Measurements from ENCODE around the gene TCF4. TPM values are rescaled to one million over a fixed set of nuclear protein-coding genes. Genes with fewer than 3 reads are reported as not detected.

The TCF4 gene
- total RNA-seq, 4 donors from 2014 or later = 60.9 to 98.4 (median 83.4) TPM

- TF ChIP-seq, protein P1, sequence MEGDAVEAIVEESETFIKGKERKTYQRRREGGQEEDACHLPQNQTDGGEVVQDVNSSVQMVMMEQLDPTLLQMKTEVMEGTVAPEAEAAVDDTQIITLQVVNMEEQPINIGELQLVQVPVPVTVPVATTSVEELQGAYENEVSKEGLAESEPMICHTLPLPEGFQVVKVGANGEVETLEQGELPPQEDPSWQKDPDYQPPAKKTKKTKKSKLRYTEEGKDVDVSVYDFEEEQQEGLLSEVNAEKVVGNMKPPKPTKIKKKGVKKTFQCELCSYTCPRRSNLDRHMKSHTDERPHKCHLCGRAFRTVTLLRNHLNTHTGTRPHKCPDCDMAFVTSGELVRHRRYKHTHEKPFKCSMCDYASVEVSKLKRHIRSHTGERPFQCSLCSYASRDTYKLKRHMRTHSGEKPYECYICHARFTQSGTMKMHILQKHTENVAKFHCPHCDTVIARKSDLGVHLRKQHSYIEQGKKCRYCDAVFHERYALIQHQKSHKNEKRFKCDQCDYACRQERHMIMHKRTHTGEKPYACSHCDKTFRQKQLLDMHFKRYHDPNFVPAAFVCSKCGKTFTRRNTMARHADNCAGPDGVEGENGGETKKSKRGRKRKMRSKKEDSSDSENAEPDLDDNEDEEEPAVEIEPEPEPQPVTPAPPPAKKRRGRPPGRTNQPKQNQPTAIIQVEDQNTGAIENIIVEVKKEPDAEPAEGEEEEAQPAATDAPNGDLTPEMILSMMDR (IDR thresholded peaks at IDR 0.05) = no peak
- TF ChIP-seq POLR2A (IDR thresholded peaks at IDR 0.05) = no peak
- no peak overlapping the region for H3K4me3 ChIP-seq (ENCODE audit: low read depth, poor library complexity, severe bottlenecking)
- DNase-seq (ENCODE audit: low spot score in 2 of 2) = no peak
- intact Hi-C loops (cut with DNase I; ENCODE audit: low total_unique reads) = no loop called here
- 96 to 97% methylated on average over 1 of the region's 1 CpG for WGBS, 2 donors
Measured at GRCh38 chr18:55374741-55375140, 213.3 kb downstream of the TCF4 start.

- no peak overlapping the region for H3K4me3 ChIP-seq (ENCODE audit: low read depth, poor library complexity, severe bottlenecking)
- intact Hi-C loops (cut with DNase I; ENCODE audit: low total_unique reads) = no loop called here
- 89 to 94% methylated on average over 2 of the region's 2 CpGs for WGBS, 2 donors
- TF ChIP-seq, protein P1 (IDR thresholded peaks at IDR 0.05) = no peak
- TF ChIP-seq POLR2A (IDR thresholded peaks at IDR 0.05) = no peak
- no peak for DNase-seq (ENCODE audit: low spot score in 2 of 2)
Measured at GRCh38 chr18:55372209-55372608, 215.8 kb downstream of the TCF4 start.

- intact Hi-C loops (cut with DNase I; ENCODE audit: low total_unique reads) = no loop called here
- no peak for TF ChIP-seq POLR2A (IDR thresholded peaks at IDR 0.05)
- TF ChIP-seq, protein P1 (IDR thresholded peaks at IDR 0.05) = no peak
- DNase-seq (ENCODE audit: low spot score in 2 of 2) = no peak
- no peak overlapping the region for H3K4me3 ChIP-seq (ENCODE audit: low read depth, poor library complexity, severe bottlenecking)
Measured at GRCh38 chr18:55370936-55371335, 217.1 kb downstream of the TCF4 start.

GRCh38 chr18:55369346-55369745 lies 218.6 kb downstream of the TCF4 start:
- TF ChIP-seq POLR2A (IDR thresholded peaks at IDR 0.05) = no peak
- TF ChIP-seq, protein P1 (IDR thresholded peaks at IDR 0.05) = no peak
- H3K4me3 ChIP-seq (ENCODE audit: low read depth, poor library complexity, severe bottlenecking) = no peak overlapping the region
- 87 to 100% methylated on average over 2 of the region's 2 CpGs for WGBS, 2 donors
- intact Hi-C loops (cut with DNase I; ENCODE audit: low total_unique reads) = no loop called here
- DNase-seq (ENCODE audit: low spot score in 2 of 2) = no peak

DNA sequence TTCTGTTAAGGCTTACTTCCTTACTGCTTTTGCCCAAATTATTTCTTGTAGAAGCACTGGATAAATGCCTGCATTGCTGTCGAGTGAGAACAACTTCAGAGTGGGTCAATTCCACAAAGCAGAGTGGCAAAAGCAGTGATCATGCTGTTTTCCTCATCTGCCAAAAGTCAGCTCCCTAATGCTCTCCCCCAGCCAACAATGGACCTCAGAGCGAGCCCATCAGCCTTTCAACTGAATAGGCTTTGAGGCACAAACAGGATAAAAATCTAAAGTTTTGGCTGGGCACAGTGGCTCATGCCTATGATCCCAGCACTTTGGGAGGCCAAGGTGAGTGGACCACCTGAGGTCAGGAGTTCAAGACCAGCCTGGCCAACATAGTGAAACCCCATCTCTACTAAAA lies 222.7 kb downstream of the TCF4 start:
- H3K4me3 ChIP-seq (ENCODE audit: low read depth, poor library complexity, severe bottlenecking) = no peak overlapping the region
- WGBS, 2 donors = 54 to 73% methylated on average over 2 of the region's 2 CpGs
- no peak for TF ChIP-seq POLR2A (IDR thresholded peaks at IDR 0.05)
- TF ChIP-seq, protein P1 (IDR thresholded peaks at IDR 0.05) = no peak
- intact Hi-C loops (cut with DNase I; ENCODE audit: low total_unique reads) = no loop called here
- DNase-seq (ENCODE audit: low spot score in 2 of 2) = no peak

DNA sequence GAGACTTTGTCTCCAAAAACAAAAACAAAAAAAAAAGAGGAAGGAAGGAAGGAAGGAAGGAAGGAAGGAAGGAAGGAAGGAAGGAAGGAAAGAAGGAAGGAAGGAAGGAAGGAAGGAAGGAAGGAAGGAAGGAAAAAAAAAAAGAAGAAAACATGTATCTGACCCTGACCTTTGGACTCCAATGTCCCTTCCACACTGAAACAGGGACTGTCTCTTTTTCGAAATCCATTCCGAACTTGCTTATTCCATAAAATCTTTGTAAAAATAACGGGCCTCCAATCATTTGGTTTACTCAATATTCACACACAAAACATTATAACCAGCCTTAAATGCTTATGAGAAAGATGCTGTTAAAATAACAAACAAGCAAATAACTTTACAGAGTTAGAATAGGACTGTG lies 225.7 kb downstream of the TCF4 start:
- 91 to 94% methylated on average over 3 of the region's 3 CpGs for WGBS, 2 donors
- intact Hi-C loops (cut with DNase I; ENCODE audit: low total_unique reads) = no loop called here
- TF ChIP-seq, protein P1 (IDR thresholded peaks at IDR 0.05) = no peak
- TF ChIP-seq POLR2A (IDR thresholded peaks at IDR 0.05) = no peak
- no peak for DNase-seq (ENCODE audit: low spot score in 2 of 2)
- no peak overlapping the region for H3K4me3 ChIP-seq (ENCODE audit: low read depth, poor library complexity, severe bottlenecking)
